Osteoblast (primary cell): ENCODE measurements around the gene PRG3. TPM values are rescaled to one million over a fixed set of nuclear protein-coding genes. Genes with fewer than 3 reads are reported as not detected.
"Not testable (repeated sequence)": the region's sequence is repeated elsewhere in the genome, so short reads cannot be mapped to it uniquely, and the experiment has no call there.

Experiments used
- DNase-seq: peaks from one replicate; pipeline ENCODE4 v3.0.0; 2011; ENCODE audit warnings: low spot score, mixed read lengths; ENCODE audit not compliant: insufficient read length; ENCODE audit errors: missing footprints
- H2AFZ ChIP-seq: 2 replicates; pipeline ENCODE4 v1.6.0; 2011; ENCODE audit warnings: mild to moderate bottlenecking, low read length
- H3K27ac ChIP-seq: 2 replicates; pipeline ENCODE4 v1.5.1; 2011; ENCODE audit warnings: mild to moderate bottlenecking, low read depth, low read length, moderate library complexity
- H3K27me3 ChIP-seq: 2 replicates; pipeline ENCODE4 v1.6.0; 2012; ENCODE audit warnings: mild to moderate bottlenecking, control low read depth, inconsistent platforms, low read length, moderate library complexity; ENCODE audit not compliant: insufficient read depth
- H3K36me3 ChIP-seq: 2 replicates; pipeline ENCODE4 v1.5.1; 2011; ENCODE audit warnings: mild to moderate bottlenecking, low read length, control low read depth, moderate library complexity; ENCODE audit not compliant: insufficient read depth
- H3K4me1 ChIP-seq: 2 replicates; pipeline ENCODE4 v1.5.1; 2011; ENCODE audit warnings: mild to moderate bottlenecking, low read length, control low read depth, moderate library complexity; ENCODE audit not compliant: insufficient read depth
- H3K4me2 ChIP-seq: 2 replicates; pipeline ENCODE4 v1.6.0; 2011; ENCODE audit warnings: mild to moderate bottlenecking, low read length; ENCODE audit not compliant: insufficient read depth
- H3K4me3 ChIP-seq: fragments of 200-600 bp; sonication (generic); 3 replicates; pipeline ENCODE4 v1.5.1; 2012; ENCODE audit warnings: mild to moderate bottlenecking, low read length, inconsistent platforms; ENCODE audit not compliant: insufficient read depth
- H3K79me2 ChIP-seq: 2 replicates; pipeline ENCODE4 v1.6.0; 2012; ENCODE audit warnings: mild to moderate bottlenecking, low read length, control low read depth, inconsistent platforms; ENCODE audit not compliant: insufficient read depth
- H3K9me3 ChIP-seq: 2 replicates; pipeline ENCODE4 v1.5.1; 2011; ENCODE audit warnings: low read depth, low read length, control low read depth
- H4K20me1 ChIP-seq: 2 replicates; pipeline ENCODE4 v1.6.0; 2012; ENCODE audit warnings: mild to moderate bottlenecking, low read length, control low read depth; ENCODE audit not compliant: insufficient read depth
- CTCF ChIP-seq: IDR thresholded peaks from 2 replicates; pipeline ENCODE4 v1.5.1; 2011; ENCODE audit warnings: mild to moderate bottlenecking, low read depth, low read length, moderate library complexity; ENCODE audit errors: extremely low read depth
- total RNA-seq: library from RNA; depleted of rRNA; stranded (reverse); fragments of >200 nt; gene quantifications from 2 replicates; pipeline ENCODE4 v1.2.3, GENCODE V29; 2012

The PRG3 gene
- total RNA-seq, 1 donor: not detected

DNA sequence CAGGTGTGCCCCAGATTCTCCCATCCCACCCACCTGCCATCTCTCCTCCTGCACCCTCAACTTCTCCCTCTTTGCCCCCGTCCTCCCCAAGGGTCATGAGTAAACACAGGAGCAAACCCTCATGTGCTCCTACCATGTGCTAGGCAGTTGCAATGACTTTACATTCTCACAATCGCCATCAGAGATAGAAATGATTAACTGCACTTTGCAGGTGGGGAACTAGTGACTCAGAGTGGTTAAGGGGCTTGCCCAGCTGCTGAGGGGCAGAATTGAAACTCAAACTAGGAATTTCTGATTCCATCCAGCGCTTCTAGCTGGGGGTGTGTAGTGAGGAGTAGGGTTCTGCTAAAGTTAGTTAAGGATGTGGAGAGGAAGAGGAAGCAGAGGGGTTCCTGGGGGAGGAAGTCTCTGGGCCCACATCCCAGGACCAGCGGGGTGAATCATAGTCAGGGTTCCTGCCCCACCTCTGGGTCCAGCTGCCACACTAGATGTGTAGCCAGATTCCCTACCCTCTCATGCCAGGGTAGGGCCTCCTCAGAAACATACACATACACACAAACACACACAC is 25.5 kb upstream of the PRG3 start:
- H3K4me3 ChIP-seq: no peak overlapping the region
- H3K27ac ChIP-seq: no peak overlapping the region
- no peak overlapping the region for H3K4me2 ChIP-seq
- no peak for TF ChIP-seq CTCF
- peaks cover 8% of the 10 kb centered on the region for H3K4me1 ChIP-seq
- no peaks in the 10 kb centered on the region for H3K79me2 ChIP-seq
- no peak overlapping the region for H2AFZ ChIP-seq
- H3K36me3 ChIP-seq: peaks cover 34% of the 10 kb centered on the region
- H3K27me3 ChIP-seq: no peaks in the 10 kb centered on the region
- H3K9me3 ChIP-seq: no peaks in the 10 kb centered on the region
- H4K20me1 ChIP-seq: no peaks in the 10 kb centered on the region
- no peak for DNase-seq

GRCh38 chr11:57405271-57405860 is 24.4 kb upstream of the PRG3 start:
- H3K4me2 ChIP-seq: no peak overlapping the region

GRCh38 chr11:57403802-57404147 is 22.8 kb upstream of the PRG3 start:
- H3K4me3 ChIP-seq: no peak overlapping the region

More at GRCh38 chr11:57405271-57405860, 24.4 kb upstream of the PRG3 start:
- no peaks in the 10 kb centered on the region for H3K79me2 ChIP-seq
- TF ChIP-seq CTCF: no peak
- H3K36me3 ChIP-seq: peaks cover 27% of the 10 kb centered on the region
- no peak overlapping the region for H2AFZ ChIP-seq
- H3K27ac ChIP-seq: no peak overlapping the region
- H3K4me3 ChIP-seq: no peak overlapping the region
- H3K9me3 ChIP-seq: no peaks in the 10 kb centered on the region
- H3K27me3 ChIP-seq: no peaks in the 10 kb centered on the region
- no peaks in the 10 kb centered on the region for H4K20me1 ChIP-seq
- peaks cover 3% of the 10 kb centered on the region for H3K4me1 ChIP-seq
- no peak for DNase-seq

DNA sequence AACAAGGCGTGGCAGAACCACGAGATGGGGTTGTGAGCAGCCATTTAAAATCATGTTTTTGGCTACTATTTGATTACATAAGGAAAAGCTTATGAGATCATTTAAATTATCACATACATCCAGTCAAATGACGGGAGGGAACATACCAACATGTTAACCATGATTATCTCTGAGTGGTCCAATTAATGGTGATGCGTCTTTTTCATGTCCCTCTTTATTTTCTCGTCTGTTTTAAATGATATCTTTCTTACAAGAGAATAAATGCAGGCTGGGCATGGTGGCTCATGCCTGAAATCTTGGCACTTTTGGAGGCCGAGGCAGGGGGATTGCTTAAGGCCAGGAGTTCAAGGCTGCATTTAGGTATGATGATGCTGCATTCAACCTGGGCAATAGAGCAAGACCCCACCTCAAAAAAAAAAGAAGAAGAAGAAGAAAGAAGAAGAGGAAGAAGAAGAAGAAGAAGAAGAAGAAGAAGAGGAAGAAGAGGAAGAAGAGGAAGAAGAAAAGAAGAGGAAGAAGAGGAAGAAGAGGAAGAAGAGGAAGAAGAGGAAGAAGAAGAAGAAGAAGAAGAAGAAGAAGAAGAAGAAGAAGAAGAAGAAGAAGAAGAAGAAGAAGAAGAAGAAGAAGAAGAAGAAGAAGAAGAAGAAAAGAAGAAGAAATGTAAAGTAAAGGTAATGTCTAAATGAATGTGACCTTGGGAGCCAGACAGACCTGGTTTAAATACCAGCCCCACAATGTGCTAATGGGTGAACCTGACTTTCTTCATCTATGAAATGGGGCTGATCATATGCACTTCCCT is 22.3 kb upstream of the PRG3 start:
- H3K4me2 ChIP-seq, H3K79me2 ChIP-seq, DNase-seq, H3K4me3 ChIP-seq, H4K20me1 ChIP-seq, H3K27ac ChIP-seq, H3K4me1 ChIP-seq, H2AFZ ChIP-seq, H3K27me3 ChIP-seq, H3K9me3 ChIP-seq: not testable (repeated sequence)
- peaks cover 12% of the 10 kb centered on the region for H3K36me3 ChIP-seq

More at GRCh38 chr11:57403802-57404147, 22.8 kb upstream of the PRG3 start:
- Histone ChIP-seq H3K4me2 (no peak overlapping the region), H3K36me3 (peaks cover 16% of the 10 kb centered on the region), H3K9me3 (no peaks in the 10 kb centered on the region), H3K4me1 (peaks cover 3% of the 10 kb centered on the region), H3K79me2 (no peaks in the 10 kb centered on the region), H4K20me1 (no peaks in the 10 kb centered on the region), H3K27me3 (peaks cover 3% of the 10 kb centered on the region), H3K27ac (no peak overlapping the region), H2AFZ (no peak overlapping the region)
- no peak for TF ChIP-seq CTCF
- DNase-seq: no peak
